ENCODE data around the gene PCCA. TPM values are rescaled to one million over a fixed set of nuclear protein-coding genes. Genes with fewer than 3 reads are reported as not detected.

The PCCA gene
- total and polyA plus RNA-seq, 2 donors (not counting 3 experiments of a cell fraction or from before 2014, with no cell fraction given), result 5.7 to 20.2 TPM

- no peaks in the 10 kb centered on the region for H3K27me3 ChIP-seq (ENCODE audit: control insufficient read depth in 2 of 2, insufficient read depth in 2 of 2, low read length in 2 of 2)
- ChIA-PET POLR2A (no interaction called here), CTCF (no interaction called here)
- dilution Hi-C loops (cut with MboI; ENCODE audit: extremely low pct_ligation_motif_present, low sequenced_read_pairs) (no loop called here), intact Hi-C loops (cut with micrococcal nuclease) (loop anchor here (2.0 kb wide), 1 partner anchor 270 kb away; no protein-coding TSS in a partner anchor)
- no peak overlapping the region for H3K4me3 ChIP-seq (replicated peaks in 1 of 3; ENCODE audit: insufficient read depth in 1 of 3, low read depth in 1 of 3, low read length in 3 of 3)
- H3K36me3 ChIP-seq (ENCODE audit: control insufficient read depth in 2 of 2, extremely low read depth in 1 of 2, insufficient read depth in 2 of 2, low read length in 2 of 2), result no peaks in the 10 kb centered on the region
- FAIRE-seq, result no peak
- no peaks in the 10 kb centered on the region for H4K20me1 ChIP-seq (replicated peaks; ENCODE audit: control insufficient read depth, extremely low read depth, insufficient read depth, low read length)
- DNase-seq (ENCODE audit: low read depth, low spot score), result peak; percentile 82
- H3K27ac ChIP-seq (ENCODE audit: insufficient read depth, low read depth, low read length), result no peak overlapping the region
- H3K9me3 ChIP-seq (replicated peaks; ENCODE audit: control insufficient read depth, insufficient read depth, low read length), result no peaks in the 10 kb centered on the region
- H3K9ac ChIP-seq (replicated peaks; ENCODE audit: extremely low read depth, insufficient read depth, low read length), result no peak overlapping the region
- BruUV-seq (replicated peaks), result no TSS peak
- H3K4me1 ChIP-seq (ENCODE audit: control insufficient read depth, extremely low read depth, insufficient read depth, low read length), result peaks cover 9% of the 10 kb centered on the region
- peak overlapping the region; percentile 42 for H3K4me2 ChIP-seq (ENCODE audit: insufficient read depth, low read length)
- H3K9me1 ChIP-seq (replicated peaks; ENCODE audit: control insufficient read depth, extremely low read depth, insufficient read depth, low read length), result no peaks in the 10 kb centered on the region
- no peaks in the 10 kb centered on the region for H3K79me2 ChIP-seq (ENCODE audit: control insufficient read depth, insufficient read depth, low read length)
- no peak for TF ChIP-seq FOS (IDR thresholded peaks at IDR 0.05; ENCODE audit: borderline replicate concordance, insufficient read depth, low read length)
- TF ChIP-seq GATA2 (IDR thresholded peaks at IDR 0.05; ENCODE audit: insufficient read depth, insufficient read length, low read depth, low read length), result no peak
- TF ChIP-seq JUN (IDR thresholded peaks at IDR 0.05; ENCODE audit: borderline replicate concordance, insufficient read depth, insufficient read length, low read depth), result no peak
- TF ChIP-seq, protein P1, sequence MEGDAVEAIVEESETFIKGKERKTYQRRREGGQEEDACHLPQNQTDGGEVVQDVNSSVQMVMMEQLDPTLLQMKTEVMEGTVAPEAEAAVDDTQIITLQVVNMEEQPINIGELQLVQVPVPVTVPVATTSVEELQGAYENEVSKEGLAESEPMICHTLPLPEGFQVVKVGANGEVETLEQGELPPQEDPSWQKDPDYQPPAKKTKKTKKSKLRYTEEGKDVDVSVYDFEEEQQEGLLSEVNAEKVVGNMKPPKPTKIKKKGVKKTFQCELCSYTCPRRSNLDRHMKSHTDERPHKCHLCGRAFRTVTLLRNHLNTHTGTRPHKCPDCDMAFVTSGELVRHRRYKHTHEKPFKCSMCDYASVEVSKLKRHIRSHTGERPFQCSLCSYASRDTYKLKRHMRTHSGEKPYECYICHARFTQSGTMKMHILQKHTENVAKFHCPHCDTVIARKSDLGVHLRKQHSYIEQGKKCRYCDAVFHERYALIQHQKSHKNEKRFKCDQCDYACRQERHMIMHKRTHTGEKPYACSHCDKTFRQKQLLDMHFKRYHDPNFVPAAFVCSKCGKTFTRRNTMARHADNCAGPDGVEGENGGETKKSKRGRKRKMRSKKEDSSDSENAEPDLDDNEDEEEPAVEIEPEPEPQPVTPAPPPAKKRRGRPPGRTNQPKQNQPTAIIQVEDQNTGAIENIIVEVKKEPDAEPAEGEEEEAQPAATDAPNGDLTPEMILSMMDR (IDR thresholded peaks at IDR 0.05; ENCODE audit: extremely low read depth in 1 of 2, insufficient read depth in 1 of 2, low read depth in 1 of 2, low read length in 2 of 2), result no peak
- no peak for TF ChIP-seq POLR2A (IDR thresholded peaks at IDR 0.05; ENCODE audit: low read depth, low read length)
- no peak for TF ChIP-seq EZH2 (IDR thresholded peaks at IDR 0.05; ENCODE audit: borderline replicate concordance, low read depth, low read length, severe bottlenecking)
- TF ChIP-seq MYC (IDR thresholded peaks at IDR 0.05; ENCODE audit: low read depth, low read length), result no peak
- no peak for TF ChIP-seq MAX (IDR thresholded peaks at IDR 0.05; ENCODE audit: insufficient read depth, insufficient read length)
- TF ChIP-seq POLR2AphosphoS5 (IDR thresholded peaks at IDR 0.05; ENCODE audit: insufficient read depth, low read depth, low read length), result no peak
- H2AFZ ChIP-seq (ENCODE audit: low read depth, low read length), result no peak overlapping the region
These were observed 155.5 kb downstream of the PCCA start for GRCh38 chr13:100244431-100244830.
